HG03520 (cell line): ENCODE results near the gene HES5.

Experiments
- ATAC-seq: cut with Tn5 transposase; IDR thresholded peaks from one replicate; pipeline ENCODE4 v1.9.1; 2021; ENCODE audit warnings: mild to moderate bottlenecking, moderate library complexity; ENCODE audit not compliant: unreplicated experiment

The HES5 gene

DNA sequence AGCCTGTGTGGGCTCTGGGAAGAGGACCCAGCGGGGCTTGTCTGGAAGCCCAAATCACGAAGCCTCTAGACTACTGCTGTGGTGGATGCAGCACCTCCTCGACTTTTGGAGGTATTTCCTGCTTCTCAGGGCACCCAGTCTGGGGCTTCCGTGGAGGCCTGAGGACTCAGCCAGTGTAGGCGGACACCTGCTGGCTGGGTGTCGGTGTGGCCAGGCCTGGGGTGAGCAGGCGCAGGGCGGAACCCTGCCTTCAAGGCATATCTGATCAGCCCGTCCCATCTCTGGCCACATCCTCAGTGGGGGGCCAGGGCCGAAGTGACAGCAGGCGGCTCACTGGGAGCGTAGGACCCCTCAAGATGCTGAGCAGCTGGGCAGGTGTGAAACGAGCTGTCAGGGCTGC is 47.0 kb downstream of the HES5 start:
- ATAC-seq = no peak

- no peak for ATAC-seq
Observed at GRCh38 chr1:2482588-2482987, 47.5 kb downstream of the HES5 start.

DNA sequence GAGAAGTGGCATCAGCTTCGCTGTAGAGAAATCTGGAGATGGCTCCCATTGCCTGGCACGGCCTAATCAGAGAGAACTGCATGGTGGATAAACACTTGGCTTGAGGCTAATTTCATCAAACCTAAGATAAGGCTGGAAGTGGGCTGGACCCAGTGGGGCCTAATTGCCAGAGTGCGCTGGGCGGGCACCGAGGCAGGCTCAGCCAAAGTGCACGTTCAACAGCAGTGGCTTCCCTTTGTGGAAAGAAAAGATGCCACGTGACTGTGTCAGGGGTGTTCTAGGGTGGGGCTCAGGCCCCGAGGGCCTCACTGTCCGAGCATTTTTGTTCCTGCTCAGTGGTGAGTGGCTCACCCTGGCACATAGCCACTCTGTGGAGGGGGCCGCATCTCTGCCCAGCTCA is 48.2 kb downstream of the HES5 start:
- no peak for ATAC-seq

DNA sequence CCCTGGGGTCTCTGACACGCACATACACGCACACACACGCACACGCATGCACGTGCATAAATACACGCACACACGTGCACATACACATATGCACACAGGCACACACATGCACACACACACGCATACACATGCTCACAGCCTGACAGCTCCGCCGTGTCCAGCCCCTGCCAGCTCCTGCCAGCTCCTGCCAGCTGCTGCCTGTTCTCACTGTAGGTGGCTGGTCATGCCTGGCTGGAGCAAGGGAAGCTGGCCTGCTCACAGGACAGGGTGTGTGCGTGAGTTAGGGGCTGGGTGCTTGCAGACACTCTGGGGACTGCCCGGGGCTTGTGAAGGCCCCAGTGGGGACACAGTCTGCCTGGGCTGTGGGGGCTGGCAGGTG is 49.1 kb downstream of the HES5 start:
- no peak for ATAC-seq

DNA sequence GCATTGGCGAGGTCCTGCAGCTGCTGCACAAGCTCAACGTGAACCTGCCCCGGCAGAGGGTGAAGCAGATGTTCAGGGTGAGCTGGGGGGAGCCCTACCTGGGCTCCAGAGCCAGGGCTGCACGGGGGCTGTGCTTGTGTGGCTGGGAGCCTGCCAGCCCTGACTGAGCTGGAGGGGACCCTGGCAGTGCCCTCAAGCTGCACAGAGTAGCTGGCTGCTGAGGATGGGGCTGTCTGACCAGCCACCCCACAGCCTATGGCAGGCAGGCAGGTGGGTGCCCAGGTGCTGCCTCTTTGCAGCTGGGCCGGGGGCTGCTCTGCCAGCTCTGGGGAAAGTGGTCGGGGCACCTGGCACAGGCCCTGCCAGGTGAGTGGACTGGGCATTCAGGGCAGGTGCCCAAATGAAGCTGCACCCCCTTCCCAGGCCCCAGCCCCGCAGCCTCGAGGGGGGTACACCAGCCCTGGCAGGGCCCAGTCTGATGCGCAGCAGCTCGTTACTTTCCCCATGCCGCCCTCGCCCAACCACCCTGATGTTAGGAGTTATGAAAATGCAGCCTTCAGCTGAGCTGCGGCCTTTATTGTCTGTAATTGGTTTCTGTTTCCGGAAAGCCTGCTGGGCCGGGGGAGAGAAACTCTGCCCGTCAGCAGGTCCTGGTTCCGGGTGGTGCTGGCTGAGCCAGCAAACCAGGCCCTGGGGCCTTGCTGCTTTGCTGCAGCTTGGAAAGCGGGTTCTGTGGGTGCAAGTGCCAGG is 49.7 kb downstream of the HES5 start:
- ATAC-seq = no peak

GRCh38 chr1:2479618-2480017 is 50.4 kb downstream of the HES5 start:
- ATAC-seq = no peak

DNA sequence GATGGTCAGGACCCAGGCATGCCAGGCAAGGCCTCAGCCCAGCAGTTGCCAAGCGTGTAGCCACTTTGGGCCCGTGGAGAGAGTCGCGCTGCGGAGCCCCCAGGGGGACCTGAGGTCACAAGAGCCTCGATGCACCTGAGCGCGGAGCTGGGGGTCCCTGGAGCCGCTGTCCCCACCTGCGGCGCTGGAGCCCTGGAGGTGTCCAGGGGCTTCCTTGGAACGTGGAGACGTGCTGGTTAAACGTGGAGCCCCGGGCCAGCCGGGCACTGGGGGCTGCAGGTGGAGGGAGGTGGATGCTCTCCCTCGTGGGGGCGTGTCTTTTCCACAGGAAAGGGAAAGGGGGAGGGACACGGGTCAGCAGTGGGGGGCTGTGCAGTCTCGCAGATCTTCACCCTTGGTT is 50.9 kb downstream of the HES5 start:
- no peak for ATAC-seq
